T1000 (cell line): Measurements from ENCODE around the gene MBOAT1.
"Not testable (repeated sequence)": the region's sequence is repeated elsewhere in the genome, so short reads cannot be mapped to it uniquely, and the experiment has no call there.

ENCODE experiments used
- DNase-seq: peaks from one replicate; lab custom pipeline; 2025; ENCODE audit warnings: mixed read lengths; lab: John Stamatoyannopoulos, UW

The MBOAT1 gene

DNA sequence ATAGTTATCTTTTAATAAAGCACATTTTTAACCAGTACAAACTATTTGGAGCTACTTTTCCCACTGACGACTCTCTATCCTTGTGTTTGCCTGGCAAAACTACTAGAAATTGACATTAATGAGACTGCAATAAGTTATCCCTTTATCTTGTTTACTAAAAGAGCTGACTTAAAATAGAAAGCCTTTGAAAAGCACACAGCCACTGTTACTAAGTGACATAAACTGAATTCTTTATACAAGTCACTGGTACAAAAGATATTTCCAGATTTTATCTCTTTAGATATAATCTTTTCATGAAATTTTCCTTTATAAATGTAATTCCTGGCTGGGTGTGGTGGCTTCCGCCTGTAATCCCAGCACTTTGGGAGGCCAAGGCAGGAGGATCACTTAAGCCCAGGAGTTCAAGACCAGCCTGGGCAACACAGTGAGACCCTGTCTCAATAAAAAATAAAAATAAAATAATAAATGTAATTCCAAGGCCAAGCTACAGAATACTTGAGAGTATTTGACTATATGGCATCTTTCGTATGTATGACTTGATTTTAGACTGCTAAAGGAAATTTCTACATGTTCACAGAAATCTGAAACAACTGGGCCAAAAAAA lies 9.5 kb downstream of the MBOAT1 start:
- DNase-seq: no peak

GRCh38 chr6:20202324-20202658 lies 10.0 kb downstream of the MBOAT1 start:
- DNase-seq: no peak

DNA sequence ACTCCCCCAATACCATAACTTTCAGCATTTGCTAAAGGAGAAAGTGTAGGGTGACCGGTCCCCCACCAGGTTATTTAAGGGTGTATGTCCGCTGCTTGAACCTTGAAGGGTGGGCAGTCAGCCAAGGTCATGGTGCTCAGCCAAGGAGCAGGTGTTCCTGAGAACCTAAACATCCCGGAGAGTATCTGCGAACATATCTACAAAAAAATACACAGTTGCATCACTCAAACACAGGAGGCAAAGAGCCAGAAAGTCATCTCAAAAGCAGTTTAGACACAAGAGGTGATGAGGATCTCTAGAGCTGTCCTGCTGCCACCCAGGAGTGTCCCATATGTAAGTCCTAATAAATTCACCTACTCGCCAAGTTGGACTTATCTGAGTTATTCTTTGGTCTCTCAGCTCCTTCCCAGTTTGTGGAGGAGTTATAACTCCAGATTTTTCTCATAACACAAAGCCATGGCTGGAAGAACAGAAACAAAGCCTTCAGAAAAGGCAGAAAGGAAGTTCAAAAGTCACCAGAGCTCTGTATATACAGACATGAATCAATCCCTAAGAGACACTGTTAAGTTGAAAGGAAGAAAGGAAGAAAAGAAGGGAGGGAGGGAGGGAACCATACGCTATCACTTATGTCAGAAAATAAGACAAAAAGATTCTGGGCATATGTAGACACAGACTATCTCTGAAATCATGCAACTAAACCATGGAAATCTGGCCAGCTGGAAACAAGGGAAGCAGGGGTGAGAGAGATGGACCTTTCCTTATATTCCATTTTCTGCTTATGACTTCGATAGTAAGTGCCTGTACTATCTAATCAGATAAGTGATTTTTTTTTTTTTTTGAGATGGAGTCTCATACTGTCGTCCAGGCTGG lies 11.3 kb downstream of the MBOAT1 start:
- DNase-seq: no peak

DNA sequence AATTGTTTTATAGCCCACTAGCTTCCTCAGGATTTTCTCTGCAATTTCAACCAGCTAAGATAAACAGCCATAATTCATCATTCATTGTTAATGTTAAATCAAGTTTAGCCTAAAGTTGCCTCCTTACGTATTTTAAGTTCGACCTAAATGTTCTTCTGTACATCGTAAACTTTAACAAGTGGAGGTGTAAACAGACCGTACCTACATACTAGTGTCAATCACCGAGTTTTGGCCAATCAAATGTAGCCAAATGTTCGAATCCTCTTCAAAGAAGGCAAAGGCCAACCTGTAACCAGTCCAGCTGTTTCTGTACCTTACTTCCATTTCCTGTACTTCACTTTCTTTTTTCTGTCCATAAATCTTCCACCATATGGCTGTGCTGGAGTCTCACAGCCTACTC lies 13.5 kb downstream of the MBOAT1 start:
- DNase-seq: no peak

GRCh38 chr6:20198156-20198774 lies 14.0 kb downstream of the MBOAT1 start:
- DNase-seq: no peak

- no peak for DNase-seq
Measured at GRCh38 chr6:20197251-20197650, 15.0 kb downstream of the MBOAT1 start.

- no peak for DNase-seq
Measured at GRCh38 chr6:20192625-20193024, 19.6 kb downstream of the MBOAT1 start.

DNA sequence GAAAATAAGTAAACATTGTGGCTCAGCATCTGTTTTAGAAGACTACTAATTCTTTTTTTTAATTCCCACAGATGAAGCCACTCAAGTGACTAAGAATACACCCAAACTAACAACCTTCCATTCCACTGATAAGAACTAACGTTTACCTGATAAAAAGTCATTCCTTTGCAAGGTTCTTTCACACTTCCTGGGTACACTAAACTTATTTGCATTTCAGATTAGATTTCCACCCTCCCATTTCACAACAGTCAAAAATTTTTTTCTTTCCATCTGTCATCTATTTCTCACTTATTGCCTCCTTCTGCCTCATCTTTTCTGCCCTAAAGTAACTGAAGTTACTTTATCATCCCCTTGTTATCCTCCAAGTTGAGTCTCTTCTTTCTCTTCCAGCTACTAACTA lies 20.3 kb downstream of the MBOAT1 start:
- DNase-seq: no peak

GRCh38 chr6:20188630-20189075 lies 23.6 kb downstream of the MBOAT1 start:
- no peak for DNase-seq

- DNase-seq: peak; percentile 10
Measured at GRCh38 chr6:20186981-20187380, 25.3 kb downstream of the MBOAT1 start.

DNA sequence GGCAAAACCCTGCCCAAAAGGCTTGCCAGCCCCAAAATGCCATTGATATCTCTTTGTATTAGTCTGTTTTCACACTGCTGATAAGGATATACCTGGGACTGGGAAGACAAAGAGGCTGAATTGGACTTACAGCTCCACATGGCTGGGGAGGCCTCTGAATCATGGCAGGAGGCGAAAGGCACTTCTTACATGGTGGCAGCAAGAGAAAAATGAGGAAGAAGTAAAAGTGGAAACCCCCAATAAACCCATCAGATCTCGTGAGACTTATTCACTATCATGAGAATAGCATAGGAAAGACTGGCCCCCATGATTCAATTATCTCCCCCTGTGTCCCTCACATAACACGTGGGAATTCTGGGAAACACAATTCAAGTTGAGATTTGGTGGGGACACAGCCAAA lies 28.6 kb downstream of the MBOAT1 start:
- DNase-seq: no peak

DNA sequence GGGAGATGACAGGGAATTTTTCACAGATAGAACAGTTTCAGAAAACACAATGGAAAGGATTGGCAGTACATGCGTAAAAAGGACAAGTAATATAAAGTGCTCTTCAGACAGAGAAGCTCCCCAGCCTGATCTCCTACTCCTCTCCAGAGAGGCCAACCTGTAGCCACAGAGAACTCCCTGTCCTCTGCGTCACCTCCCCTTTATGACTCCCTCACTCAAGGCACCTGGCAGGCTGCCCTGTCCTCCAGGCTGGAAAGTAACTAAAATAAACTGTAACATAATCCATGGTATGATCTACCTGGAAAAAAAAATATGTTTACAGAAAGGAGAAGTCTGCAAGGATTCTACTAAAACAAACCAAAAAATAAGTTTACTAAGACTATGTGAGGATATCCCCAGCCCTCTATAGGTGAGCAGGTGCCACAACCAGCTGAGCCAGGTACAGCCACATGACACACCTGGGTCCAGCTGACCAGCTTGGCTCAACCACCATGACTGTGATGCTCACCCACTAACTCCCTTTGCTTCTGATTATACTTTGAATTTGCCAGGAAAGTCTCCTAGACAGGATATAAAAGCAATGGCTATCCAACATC lies 29.2 kb downstream of the MBOAT1 start:
- no peak for DNase-seq

DNA sequence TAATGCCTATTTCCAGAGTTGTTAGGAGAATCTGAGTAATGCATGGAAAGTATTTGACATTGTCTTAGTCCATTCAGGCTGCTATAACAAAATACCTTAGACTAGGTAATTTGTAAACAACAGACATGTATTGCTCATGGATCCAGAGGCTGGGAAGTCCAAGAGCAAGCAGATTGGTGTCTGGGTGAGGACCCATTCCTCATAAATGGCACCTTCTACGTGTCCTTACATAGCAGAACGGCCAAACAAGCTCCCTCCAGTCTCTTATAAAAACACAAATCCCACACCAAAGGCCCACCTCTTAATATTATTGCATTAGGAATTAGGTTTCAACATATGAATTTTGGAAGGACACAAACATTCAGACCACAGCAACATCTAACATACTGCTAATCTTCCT lies 30.2 kb downstream of the MBOAT1 start:
- DNase-seq: no peak

GRCh38 chr6:20180935-20181334 lies 31.3 kb downstream of the MBOAT1 start:
- DNase-seq: no peak

DNA sequence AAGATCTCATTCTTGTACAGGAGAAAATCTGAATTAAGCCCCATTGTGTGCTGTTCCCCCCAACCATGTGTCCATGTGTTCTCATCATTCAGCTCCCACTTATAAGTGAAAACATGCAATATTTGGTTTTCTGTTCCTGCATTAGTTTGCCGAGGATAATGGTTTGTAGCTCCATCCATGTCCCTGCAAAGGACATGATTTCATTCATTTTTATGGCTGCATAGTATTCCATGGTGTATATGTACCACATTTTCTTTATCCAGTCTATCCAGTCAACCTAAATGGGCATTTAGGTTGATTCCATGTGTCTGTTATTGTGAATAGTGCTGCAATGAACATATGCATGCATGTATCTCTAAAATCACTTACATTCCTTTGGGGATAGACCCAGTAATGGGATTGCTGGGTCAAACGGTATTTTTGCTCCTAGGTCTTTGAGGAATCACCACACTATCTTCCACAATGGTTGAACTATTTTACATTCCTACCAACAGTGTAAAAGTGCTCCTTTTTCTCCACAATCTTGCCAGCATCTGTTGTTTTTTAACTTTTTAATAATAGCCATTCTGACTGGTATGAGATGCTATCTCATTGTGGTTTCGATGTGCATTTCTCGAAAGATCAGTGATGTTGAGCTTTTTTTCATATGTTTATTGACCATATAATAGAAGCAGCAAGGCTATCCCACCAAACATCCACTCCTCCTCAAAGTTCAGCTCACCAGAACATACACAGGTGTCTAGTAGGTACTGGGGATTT lies 32.8 kb downstream of the MBOAT1 start:
- not testable (repeated sequence) for DNase-seq

DNA sequence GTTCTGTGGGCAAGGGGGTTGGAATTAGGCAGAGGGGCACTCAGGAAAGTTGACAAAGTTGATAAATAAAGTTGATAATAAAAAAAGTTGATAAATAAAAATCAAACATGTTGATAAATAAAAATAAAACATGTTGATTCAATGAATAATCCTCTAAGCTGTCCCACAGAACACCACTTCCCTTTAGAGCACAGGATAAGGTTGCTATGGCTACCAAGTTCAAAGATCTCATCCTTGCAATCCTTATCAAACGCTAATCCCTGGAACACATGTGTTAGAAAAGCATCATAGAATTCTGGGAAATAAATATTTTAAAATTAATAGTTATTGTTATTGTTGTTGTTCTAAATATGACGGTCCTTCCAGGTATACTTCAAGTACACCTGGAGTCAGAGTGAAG lies 33.9 kb downstream of the MBOAT1 start:
- no peak for DNase-seq

DNA sequence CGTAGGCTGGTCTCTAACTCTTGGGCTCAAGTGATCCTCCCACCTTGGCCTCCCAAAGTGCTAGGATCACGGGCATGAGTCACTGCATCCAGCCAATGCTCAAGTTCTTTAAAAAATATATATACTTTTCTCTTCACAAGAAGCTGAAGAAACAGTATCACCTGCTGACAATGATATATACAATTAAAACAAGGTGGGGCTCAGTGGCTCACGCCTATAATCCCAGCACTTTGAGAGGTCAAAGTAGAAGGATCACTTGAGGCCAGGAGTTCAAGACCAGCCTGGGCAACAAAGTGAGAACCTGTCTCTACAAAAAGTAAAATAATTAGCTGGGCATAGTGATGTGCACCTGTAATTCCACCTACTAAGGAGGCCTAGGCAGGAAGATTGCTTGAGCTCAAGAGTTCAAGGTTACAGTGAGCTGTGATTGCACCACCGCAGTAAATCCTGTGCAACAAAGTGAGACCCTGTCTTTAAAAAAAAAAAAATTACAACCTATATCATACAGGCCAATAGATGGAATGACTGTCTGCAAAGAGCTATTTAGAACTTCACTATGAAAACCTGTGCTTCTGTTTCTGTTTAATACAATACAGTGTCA lies 36.4 kb downstream of the MBOAT1 start:
- DNase-seq: no peak

GRCh38 chr6:20173833-20174792 lies 38.2 kb downstream of the MBOAT1 start:
- DNase-seq: no peak

DNA sequence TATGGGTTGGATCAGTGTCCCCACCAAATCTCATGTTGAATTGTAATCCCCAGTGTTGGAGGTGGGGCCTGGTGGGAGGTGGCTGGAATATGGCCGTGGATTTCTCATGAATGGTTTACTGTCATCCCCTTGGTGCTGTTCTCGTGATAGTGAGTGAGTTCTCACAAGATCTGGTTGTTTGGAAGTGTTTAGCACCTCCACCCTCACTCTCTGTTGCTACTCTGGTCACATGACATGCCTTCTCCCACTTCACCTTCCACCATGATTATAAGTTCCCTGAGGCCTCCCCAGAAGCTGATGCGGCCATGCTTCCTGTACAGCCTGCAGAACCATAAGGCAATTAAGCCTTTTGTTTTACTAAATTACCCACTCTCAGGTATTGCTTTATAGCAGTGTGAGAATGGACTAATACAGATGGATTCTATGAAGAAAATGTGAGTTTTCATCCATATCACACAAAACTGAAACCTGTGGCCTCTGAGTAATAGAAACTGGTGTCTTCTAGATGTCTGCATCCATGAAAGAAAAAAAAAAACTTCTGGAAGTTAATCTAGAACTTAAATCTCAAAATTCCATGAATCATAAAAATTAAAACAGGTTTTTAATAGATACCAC lies 39.3 kb downstream of the MBOAT1 start:
- no peak for DNase-seq
